ENCODE measurements around the gene D2HGDH. TPM values are rescaled to one million over a fixed set of nuclear protein-coding genes. Genes with fewer than 3 reads are reported as not detected.
"Not testable (repeated sequence)": the region's sequence is repeated elsewhere in the genome, so short reads cannot be mapped to it uniquely, and the experiment has no call there.

The D2HGDH gene
- total RNA-seq, 3 donors from 2014 or later = 13.9 to 22.5 (median 18.7) TPM

GRCh38 chr2:241774419-241775222 lies 40.2 kb downstream of the D2HGDH start:
- no peak for DNase-seq
- no peaks in the 10 kb centered on the region for H3K9me3 Mint-ChIP-seq
- H3K4me3 Mint-ChIP-seq = no peak overlapping the region
- H3K36me3 Mint-ChIP-seq (ENCODE audit: insufficient read depth) = no peaks in the 10 kb centered on the region
- ATAC-seq = no peak
- no peaks in the 10 kb centered on the region for H3K27me3 Mint-ChIP-seq (ENCODE audit: low read depth)
- peaks cover 12% of the 10 kb centered on the region for H3K4me1 Mint-ChIP-seq (ENCODE audit: low read depth)

GRCh38 chr2:241775223-241776177 lies 41.1 kb downstream of the D2HGDH start:
- no peak overlapping the region for H3K4me3 Mint-ChIP-seq
- ATAC-seq = no peak
- no peaks in the 10 kb centered on the region for H3K9me3 Mint-ChIP-seq
- no peaks in the 10 kb centered on the region for H3K36me3 Mint-ChIP-seq (ENCODE audit: insufficient read depth)
- H3K27me3 Mint-ChIP-seq (ENCODE audit: low read depth) = no peaks in the 10 kb centered on the region
- H3K4me1 Mint-ChIP-seq (ENCODE audit: low read depth) = peaks cover 12% of the 10 kb centered on the region
- DNase-seq = no peak

- H3K4me3 Mint-ChIP-seq = no peak within 1 kb of the TSS
- peaks cover 4% of the 10 kb centered on the region for H3K9me3 Mint-ChIP-seq
- H3K36me3 Mint-ChIP-seq (ENCODE audit: insufficient read depth) = no peaks in the 10 kb centered on the region
- DNase-seq (no peak), ATAC-seq (no peak)
- H3K4me1 Mint-ChIP-seq (ENCODE audit: low read depth) = peaks cover 12% of the 10 kb centered on the region
- H3K27me3 Mint-ChIP-seq (ENCODE audit: low read depth) = no peaks in the 10 kb centered on the region
These were observed 42.1 kb downstream of the D2HGDH start, which contains the start of gene GAL3ST2 for GRCh38 chr2:241776336-241777169. Gene GAL3ST2 (plus strand): TSS chr2:241776822. CDS start chr2:241776956, 134 bp downstream.

GRCh38 chr2:241777170-241777685 lies 42.8 kb downstream of the D2HGDH start:
- ATAC-seq (no peak), DNase-seq (no peak)
- no peaks in the 10 kb centered on the region for H3K27me3 Mint-ChIP-seq (ENCODE audit: low read depth)
- H3K9me3 Mint-ChIP-seq = peaks cover 4% of the 10 kb centered on the region
- H3K36me3 Mint-ChIP-seq (ENCODE audit: insufficient read depth) = no peaks in the 10 kb centered on the region
- no peak overlapping the region for H3K4me3 Mint-ChIP-seq
- H3K4me1 Mint-ChIP-seq (ENCODE audit: low read depth) = peaks cover 7% of the 10 kb centered on the region

- DNase-seq (no peak), ATAC-seq (no peak)
- no peaks in the 10 kb centered on the region for H3K27me3 Mint-ChIP-seq (ENCODE audit: low read depth)
- peaks cover 2% of the 10 kb centered on the region for H3K4me1 Mint-ChIP-seq (ENCODE audit: low read depth)
- no peaks in the 10 kb centered on the region for H3K36me3 Mint-ChIP-seq (ENCODE audit: insufficient read depth)
- no peak overlapping the region for H3K4me3 Mint-ChIP-seq
- peaks cover 4% of the 10 kb centered on the region for H3K9me3 Mint-ChIP-seq
These were observed 43.5 kb downstream of the D2HGDH start for GRCh38 chr2:241777686-241778627.

- DNase-seq = no peak
- Mint-ChIP-seq H3K9me3 (peaks cover 4% of the 10 kb centered on the region), H3K27me3 (ENCODE audit: low read depth) (no peaks in the 10 kb centered on the region), H3K36me3 (ENCODE audit: insufficient read depth) (no peaks in the 10 kb centered on the region), H3K4me1 (ENCODE audit: low read depth) (no peaks in the 10 kb centered on the region), H3K4me3 (no peak overlapping the region)
- no peak for ATAC-seq
These were observed 46.6 kb downstream of the D2HGDH start for GRCh38 chr2:241780939-241781569.

GRCh38 chr2:241782053-241782452 lies 47.6 kb downstream of the D2HGDH start:
- not testable (repeated sequence) for H3K4me3 Mint-ChIP-seq; H3K27me3 Mint-ChIP-seq (ENCODE audit: low read depth); H3K9me3 Mint-ChIP-seq; H3K36me3 Mint-ChIP-seq (ENCODE audit: insufficient read depth); DNase-seq; H3K4me1 Mint-ChIP-seq (ENCODE audit: low read depth); ATAC-seq

- Mint-ChIP-seq H3K4me3 (no peak overlapping the region), H3K27me3 (ENCODE audit: low read depth) (no peaks in the 10 kb centered on the region), H3K4me1 (ENCODE audit: low read depth) (peaks cover 19% of the 10 kb centered on the region), H3K36me3 (ENCODE audit: insufficient read depth) (no peaks in the 10 kb centered on the region), H3K9me3 (no peaks in the 10 kb centered on the region)
- ATAC-seq (no peak), DNase-seq (no peak)
These were observed 53.7 kb downstream of the D2HGDH start for GRCh38 chr2:241788135-241788534.

- ATAC-seq (peak; percentile 99 to 100), DNase-seq (peak; percentile 12)
- H3K9me3 Mint-ChIP-seq = no peaks in the 10 kb centered on the region
- no peak overlapping the region for H3K4me3 Mint-ChIP-seq
- H3K36me3 Mint-ChIP-seq (ENCODE audit: insufficient read depth) = no peaks in the 10 kb centered on the region
- peaks cover 19% of the 10 kb centered on the region for H3K4me1 Mint-ChIP-seq (ENCODE audit: low read depth)
- no peaks in the 10 kb centered on the region for H3K27me3 Mint-ChIP-seq (ENCODE audit: low read depth)
These were observed 54.1 kb downstream of the D2HGDH start for GRCh38 chr2:241788572-241788971.

GRCh38 chr2:241791385-241791784 lies 57.0 kb downstream of the D2HGDH start:
- H3K9me3 Mint-ChIP-seq; H3K36me3 Mint-ChIP-seq (ENCODE audit: insufficient read depth); DNase-seq; H3K4me3 Mint-ChIP-seq; ATAC-seq; H3K27me3 Mint-ChIP-seq (ENCODE audit: low read depth): not testable (repeated sequence)
- peaks cover 19% of the 10 kb centered on the region for H3K4me1 Mint-ChIP-seq (ENCODE audit: low read depth)

- Mint-ChIP-seq H3K4me1 (ENCODE audit: low read depth) (peaks cover 12% of the 10 kb centered on the region), H3K4me3 (no peak overlapping the region), H3K9me3 (no peaks in the 10 kb centered on the region), H3K27me3 (ENCODE audit: low read depth) (peaks cover 3% of the 10 kb centered on the region), H3K36me3 (ENCODE audit: insufficient read depth) (no peaks in the 10 kb centered on the region)
- ATAC-seq = no peak
- DNase-seq = no peak
These were observed 59.0 kb downstream of the D2HGDH start for GRCh38 chr2:241793385-241793784.

GRCh38 chr2:241794250-241794823 lies 59.9 kb downstream of the D2HGDH start:
- ATAC-seq (no peak), DNase-seq (no peak)
- Mint-ChIP-seq H3K4me1 (ENCODE audit: low read depth) (peaks cover 2% of the 10 kb centered on the region), H3K9me3 (no peaks in the 10 kb centered on the region), H3K27me3 (ENCODE audit: low read depth) (peaks cover 3% of the 10 kb centered on the region), H3K36me3 (ENCODE audit: insufficient read depth) (no peaks in the 10 kb centered on the region), H3K4me3 (no peak overlapping the region)
